Testis (tissue), 3 donors: ENCODE data around the gene TMEM39A. TPM values are rescaled to one million over a fixed set of nuclear protein-coding genes. Genes with fewer than 3 reads are reported as not detected.

Experiments
- DNase-seq: peaks from one replicate; pipeline ENCODE4 v3.0.0-alpha.2; 2019
- H3K27ac ChIP-seq, 2 donors: fragments of 200-600 bp; sonication (generic); one replicate each; pipeline ENCODE4 v1.5.1; 2019
- H3K27me3 ChIP-seq: fragments of 200-600 bp; sonication (generic); one replicate; pipeline ENCODE4 v1.5.1; 2019
- H3K36me3 ChIP-seq: fragments of 200-600 bp; sonication (generic); one replicate; pipeline ENCODE4 v1.5.1; 2017; ENCODE audit warnings: low read depth; ENCODE audit errors: missing control alignments
- H3K4me1 ChIP-seq: fragments of 200-600 bp; sonication (generic); one replicate; pipeline ENCODE4 v1.5.1; 2019
- H3K4me3 ChIP-seq, 2 donors: fragments of 200-600 bp; sonication (generic); one replicate each; pipeline ENCODE4 v1.5.1; 2017 to 2019
- H3K9me3 ChIP-seq: fragments of 200-600 bp; sonication (generic); one replicate; pipeline ENCODE4 v1.5.1; 2017
- CTCF ChIP-seq, 3 experiments: fragments of 450-650 bp in 2 of 3; fragments of 200-600 bp in 1 of 3; sonication (generic) in 1 of 3; IDR thresholded peaks; one replicate each; pipeline ENCODE4 v1.5.1; 2016 to 2019; ENCODE audit warnings: antibody characterized with exemption in 3 of 3, mild to moderate bottlenecking in 2 of 3, moderate library complexity in 1 of 3
- POLR2A ChIP-seq: fragments of 450-650 bp; IDR thresholded peaks from one replicate; pipeline ENCODE4 v1.6.1; 2017; ENCODE audit warnings: antibody characterized with exemption, mild to moderate bottlenecking, moderate library complexity
- WGBS, 2 donors: methylation state at CpG; one replicate each; pipeline ENCODE4 v1.1.5; 2018; 5-methylcytosine and 5-hydroxymethylcytosine counted together
- intact Hi-C: fragments of 100-400 bp; cut with DNase I; formaldehyde crosslinking; loops from one replicate; pipeline ENCODE4 v1.15.1; 2023; ENCODE audit warnings: low total_unique reads
- polyA plus RNA-seq: library from polyadenylated mRNA; stranded (reverse); fragments of 350-450 nt; fragmentation: Illumina TruSeq; extraction: RNeasy Lipid Tissue Mini Kit (QIAGEN cat#74804); gene quantifications from one replicate; pipeline ENCODE4 v1.2.3, GENCODE V29; 2014; ENCODE audit warnings: low read depth, low replicate concordance; ENCODE audit not compliant: insufficient read depth
- total RNA-seq, 2 donors: library from RNA; depleted of rRNA; stranded (reverse); fragments of >200 nt; gene quantifications; one replicate each; pipeline ENCODE4 v1.2.3, GENCODE V29; 2016

The TMEM39A gene
- total and polyA plus RNA-seq, 3 donors from 2014 or later: 33.5 to 46.0 (median 39.8) TPM

DNA sequence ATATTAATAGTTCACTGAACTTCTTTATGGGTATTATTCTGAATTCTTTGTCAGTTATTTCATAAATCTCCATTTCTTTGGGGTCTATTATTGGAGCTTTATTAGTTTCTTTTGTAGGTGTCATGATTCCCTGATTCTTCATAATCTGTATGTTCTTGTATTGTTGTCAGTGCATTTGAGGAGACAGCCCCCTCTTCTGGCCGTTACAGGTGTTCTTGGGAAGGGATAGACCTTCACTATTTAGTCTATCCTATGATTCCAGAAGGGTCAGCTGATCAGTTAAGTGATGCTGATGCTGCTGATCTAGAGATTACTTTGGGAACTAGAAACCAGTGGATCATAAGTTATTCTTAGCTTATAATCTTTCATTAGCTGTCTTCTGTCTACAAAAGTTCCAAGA lies 34.9 kb downstream of the TMEM39A start:
- no peaks in the 10 kb centered on the region for H3K27me3 ChIP-seq
- H3K36me3 ChIP-seq: no peaks in the 10 kb centered on the region
- DNase-seq: no peak

GRCh38 chr3:119427669-119428068 lies 35.7 kb downstream of the TMEM39A start:
- TF ChIP-seq POLR2A: no peak
- no peak for TF ChIP-seq CTCF (IDR thresholded peaks at IDR 0.05)
- H3K4me3 ChIP-seq: no peak overlapping the region
- H3K27me3 ChIP-seq: no peaks in the 10 kb centered on the region
- no peak overlapping the region for H3K27ac ChIP-seq
- intact Hi-C loops: no loop called here
- no peak for DNase-seq
- H3K36me3 ChIP-seq: no peaks in the 10 kb centered on the region
- WGBS, 2 donors: 93 to 96% methylated on average over 1 of the region's 1 CpG
- H3K4me1 ChIP-seq: no peaks in the 10 kb centered on the region
- H3K9me3 ChIP-seq: no peaks in the 10 kb centered on the region

More for the DNA sequence above, 34.9 kb downstream of the TMEM39A start:
- TF ChIP-seq CTCF (IDR thresholded peaks at IDR 0.05) (no peak), POLR2A (no peak)
- Histone ChIP-seq H3K4me3 (no peak overlapping the region), H3K9me3 (no peaks in the 10 kb centered on the region), H3K27ac (no peak overlapping the region), H3K4me1 (no peaks in the 10 kb centered on the region)
- WGBS, 2 donors: 94 to 100% methylated on average over 1 of the region's 1 CpG
- intact Hi-C loops: no loop called here

DNA sequence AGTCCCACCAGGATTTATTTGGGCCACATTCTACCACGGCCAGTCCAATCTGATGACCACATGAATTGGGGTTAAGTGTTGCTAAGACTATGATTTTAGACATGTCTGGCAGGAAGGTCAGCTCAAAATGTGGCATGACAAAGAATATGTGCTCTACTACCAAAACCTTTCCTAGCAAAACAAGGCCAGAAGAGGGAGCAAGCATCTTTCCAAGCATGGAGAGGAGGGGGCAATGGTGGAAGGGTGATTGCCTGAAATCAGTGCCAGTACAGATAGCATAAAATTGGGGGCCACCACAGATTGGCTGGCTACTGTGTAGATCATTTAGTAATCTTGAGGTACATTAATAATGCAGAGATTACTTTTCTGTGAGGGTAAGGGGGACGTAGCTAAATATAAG lies 43.2 kb downstream of the TMEM39A start:
- H3K4me1 ChIP-seq: no peaks in the 10 kb centered on the region
- no peak overlapping the region for H3K27ac ChIP-seq
- TF ChIP-seq CTCF (IDR thresholded peaks at IDR 0.05) (no peak), POLR2A (no peak)
- H3K4me3 ChIP-seq: no peak overlapping the region
- 46 to 61% methylated on average over 2 of the region's 2 CpGs for WGBS, 2 donors
- no peaks in the 10 kb centered on the region for H3K9me3 ChIP-seq
- H3K27me3 ChIP-seq: no peaks in the 10 kb centered on the region
- no peaks in the 10 kb centered on the region for H3K36me3 ChIP-seq
- DNase-seq: no peak
- intact Hi-C loops: no loop called here

GRCh38 chr3:119418641-119419040 lies 44.8 kb downstream of the TMEM39A start:
- TF ChIP-seq CTCF (IDR thresholded peaks at IDR 0.05) (no peak), POLR2A (no peak)
- Histone ChIP-seq H3K4me3 (no peak overlapping the region), H3K27ac (no peak overlapping the region), H3K36me3 (no peaks in the 10 kb centered on the region), H3K4me1 (no peaks in the 10 kb centered on the region), H3K9me3 (no peaks in the 10 kb centered on the region), H3K27me3 (no peaks in the 10 kb centered on the region)
- no peak for DNase-seq
- intact Hi-C loops: no loop called here

DNA sequence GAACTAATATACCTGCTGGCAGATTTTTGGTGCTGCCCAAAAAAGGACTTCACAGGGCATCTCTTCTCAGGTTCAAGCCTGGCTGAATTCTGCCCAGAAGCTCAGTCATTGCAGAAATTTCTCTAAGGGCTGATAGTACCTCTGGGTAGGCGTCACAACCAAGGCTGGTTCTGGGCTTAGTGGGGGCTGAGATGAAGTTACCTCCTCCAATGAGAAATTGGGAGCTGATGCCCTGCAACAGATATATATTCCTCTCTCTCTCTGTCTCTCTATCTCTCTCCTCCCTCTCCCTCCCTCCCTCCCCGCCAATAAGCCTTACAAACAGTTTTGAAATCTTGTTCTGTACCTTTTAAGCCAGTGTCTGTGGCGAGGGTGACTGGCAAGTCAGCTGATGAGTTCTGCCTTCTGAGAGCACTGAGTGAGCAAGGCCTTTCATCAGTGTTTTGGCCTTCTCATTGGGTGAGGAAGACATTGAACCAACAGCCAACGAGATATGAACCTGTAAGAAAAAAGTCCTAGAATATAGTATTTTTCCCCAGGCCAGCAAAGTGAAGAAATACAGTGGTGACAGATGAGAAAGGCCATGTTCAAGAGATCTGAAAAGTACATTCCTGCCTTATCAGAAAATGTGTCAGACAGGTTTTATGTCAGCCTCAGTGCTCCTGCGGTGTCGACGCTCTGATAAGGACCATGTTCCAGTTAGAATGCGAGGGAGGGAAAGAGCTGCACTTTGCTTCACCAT lies 45.5 kb downstream of the TMEM39A start:
- H3K4me1 ChIP-seq: no peaks in the 10 kb centered on the region
- no peak for TF ChIP-seq POLR2A
- TF ChIP-seq CTCF (IDR thresholded peaks at IDR 0.05): no peak
- no peaks in the 10 kb centered on the region for H3K36me3 ChIP-seq
- 60 to 77% methylated on average over 8 of the region's 8 CpGs for WGBS, 2 donors
- intact Hi-C loops: no loop called here
- no peak overlapping the region for H3K4me3 ChIP-seq
- no peak overlapping the region for H3K27ac ChIP-seq
- H3K9me3 ChIP-seq: no peaks in the 10 kb centered on the region
- DNase-seq: no peak
- H3K27me3 ChIP-seq: no peaks in the 10 kb centered on the region
